ENCODE measurements around the gene GOLT1B. TPM values are rescaled to one million over a fixed set of nuclear protein-coding genes. Genes with fewer than 3 reads are reported as not detected.

Gene GOLT1B
- total and polyA plus RNA-seq, 2 of the 8 experiments (the other 6 are each of a cell fraction or from before 2014, with no cell fraction given) = 18.3 to 38.3 TPM

GRCh38 chr12:21471294-21471693 lies 30.3 kb upstream of the GOLT1B start (continued):
- TF ChIP-seq, protein P1, sequence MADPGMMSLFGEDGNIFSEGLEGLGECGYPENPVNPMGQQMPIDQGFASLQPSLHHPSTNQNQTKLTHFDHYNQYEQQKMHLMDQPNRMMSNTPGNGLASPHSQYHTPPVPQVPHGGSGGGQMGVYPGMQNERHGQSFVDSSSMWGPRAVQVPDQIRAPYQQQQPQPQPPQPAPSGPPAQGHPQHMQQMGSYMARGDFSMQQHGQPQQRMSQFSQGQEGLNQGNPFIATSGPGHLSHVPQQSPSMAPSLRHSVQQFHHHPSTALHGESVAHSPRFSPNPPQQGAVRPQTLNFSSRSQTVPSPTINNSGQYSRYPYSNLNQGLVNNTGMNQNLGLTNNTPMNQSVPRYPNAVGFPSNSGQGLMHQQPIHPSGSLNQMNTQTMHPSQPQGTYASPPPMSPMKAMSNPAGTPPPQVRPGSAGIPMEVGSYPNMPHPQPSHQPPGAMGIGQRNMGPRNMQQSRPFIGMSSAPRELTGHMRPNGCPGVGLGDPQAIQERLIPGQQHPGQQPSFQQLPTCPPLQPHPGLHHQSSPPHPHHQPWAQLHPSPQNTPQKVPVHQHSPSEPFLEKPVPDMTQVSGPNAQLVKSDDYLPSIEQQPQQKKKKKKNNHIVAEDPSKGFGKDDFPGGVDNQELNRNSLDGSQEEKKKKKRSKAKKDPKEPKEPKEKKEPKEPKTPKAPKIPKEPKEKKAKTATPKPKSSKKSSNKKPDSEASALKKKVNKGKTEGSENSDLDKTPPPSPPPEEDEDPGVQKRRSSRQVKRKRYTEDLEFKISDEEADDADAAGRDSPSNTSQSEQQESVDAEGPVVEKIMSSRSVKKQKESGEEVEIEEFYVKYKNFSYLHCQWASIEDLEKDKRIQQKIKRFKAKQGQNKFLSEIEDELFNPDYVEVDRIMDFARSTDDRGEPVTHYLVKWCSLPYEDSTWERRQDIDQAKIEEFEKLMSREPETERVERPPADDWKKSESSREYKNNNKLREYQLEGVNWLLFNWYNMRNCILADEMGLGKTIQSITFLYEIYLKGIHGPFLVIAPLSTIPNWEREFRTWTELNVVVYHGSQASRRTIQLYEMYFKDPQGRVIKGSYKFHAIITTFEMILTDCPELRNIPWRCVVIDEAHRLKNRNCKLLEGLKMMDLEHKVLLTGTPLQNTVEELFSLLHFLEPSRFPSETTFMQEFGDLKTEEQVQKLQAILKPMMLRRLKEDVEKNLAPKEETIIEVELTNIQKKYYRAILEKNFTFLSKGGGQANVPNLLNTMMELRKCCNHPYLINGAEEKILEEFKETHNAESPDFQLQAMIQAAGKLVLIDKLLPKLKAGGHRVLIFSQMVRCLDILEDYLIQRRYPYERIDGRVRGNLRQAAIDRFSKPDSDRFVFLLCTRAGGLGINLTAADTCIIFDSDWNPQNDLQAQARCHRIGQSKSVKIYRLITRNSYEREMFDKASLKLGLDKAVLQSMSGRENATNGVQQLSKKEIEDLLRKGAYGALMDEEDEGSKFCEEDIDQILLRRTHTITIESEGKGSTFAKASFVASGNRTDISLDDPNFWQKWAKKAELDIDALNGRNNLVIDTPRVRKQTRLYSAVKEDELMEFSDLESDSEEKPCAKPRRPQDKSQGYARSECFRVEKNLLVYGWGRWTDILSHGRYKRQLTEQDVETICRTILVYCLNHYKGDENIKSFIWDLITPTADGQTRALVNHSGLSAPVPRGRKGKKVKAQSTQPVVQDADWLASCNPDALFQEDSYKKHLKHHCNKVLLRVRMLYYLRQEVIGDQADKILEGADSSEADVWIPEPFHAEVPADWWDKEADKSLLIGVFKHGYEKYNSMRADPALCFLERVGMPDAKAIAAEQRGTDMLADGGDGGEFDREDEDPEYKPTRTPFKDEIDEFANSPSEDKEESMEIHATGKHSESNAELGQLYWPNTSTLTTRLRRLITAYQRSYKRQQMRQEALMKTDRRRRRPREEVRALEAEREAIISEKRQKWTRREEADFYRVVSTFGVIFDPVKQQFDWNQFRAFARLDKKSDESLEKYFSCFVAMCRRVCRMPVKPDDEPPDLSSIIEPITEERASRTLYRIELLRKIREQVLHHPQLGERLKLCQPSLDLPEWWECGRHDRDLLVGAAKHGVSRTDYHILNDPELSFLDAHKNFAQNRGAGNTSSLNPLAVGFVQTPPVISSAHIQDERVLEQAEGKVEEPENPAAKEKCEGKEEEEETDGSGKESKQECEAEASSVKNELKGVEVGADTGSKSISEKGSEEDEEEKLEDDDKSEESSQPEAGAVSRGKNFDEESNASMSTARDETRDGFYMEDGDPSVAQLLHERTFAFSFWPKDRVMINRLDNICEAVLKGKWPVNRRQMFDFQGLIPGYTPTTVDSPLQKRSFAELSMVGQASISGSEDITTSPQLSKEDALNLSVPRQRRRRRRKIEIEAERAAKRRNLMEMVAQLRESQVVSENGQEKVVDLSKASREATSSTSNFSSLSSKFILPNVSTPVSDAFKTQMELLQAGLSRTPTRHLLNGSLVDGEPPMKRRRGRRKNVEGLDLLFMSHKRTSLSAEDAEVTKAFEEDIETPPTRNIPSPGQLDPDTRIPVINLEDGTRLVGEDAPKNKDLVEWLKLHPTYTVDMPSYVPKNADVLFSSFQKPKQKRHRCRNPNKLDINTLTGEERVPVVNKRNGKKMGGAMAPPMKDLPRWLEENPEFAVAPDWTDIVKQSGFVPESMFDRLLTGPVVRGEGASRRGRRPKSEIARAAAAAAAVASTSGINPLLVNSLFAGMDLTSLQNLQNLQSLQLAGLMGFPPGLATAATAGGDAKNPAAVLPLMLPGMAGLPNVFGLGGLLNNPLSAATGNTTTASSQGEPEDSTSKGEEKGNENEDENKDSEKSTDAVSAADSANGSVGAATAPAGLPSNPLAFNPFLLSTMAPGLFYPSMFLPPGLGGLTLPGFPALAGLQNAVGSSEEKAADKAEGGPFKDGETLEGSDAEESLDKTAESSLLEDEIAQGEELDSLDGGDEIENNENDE (IDR thresholded peaks at IDR 0.05; ENCODE audit: insufficient replicate concordance, low read length) = no peak
- TF ChIP-seq SP2 (IDR thresholded peaks at IDR 0.05; ENCODE audit: low read length) (no peak), CHD1 (IDR thresholded peaks at IDR 0.05; ENCODE audit: low read depth, low read length) (no peak), E2F6 (IDR thresholded peaks at IDR 0.05) (no peak), HDAC2 (IDR thresholded peaks at IDR 0.05; ENCODE audit: borderline replicate concordance in 1 of 2, low read depth in 2 of 2, low read length in 2 of 2) (no peak), RBBP5 (IDR thresholded peaks at IDR 0.05; ENCODE audit: borderline replicate concordance, low read depth, low read length) (no peak), RNF2 (IDR thresholded peaks at IDR 0.05; ENCODE audit: borderline replicate concordance, low read depth, low read length, missing control alignments, poor library complexity, severe bottlenecking) (no peak), TAF1 (IDR thresholded peaks at IDR 0.05; ENCODE audit: low read depth, low read length) (no peak)

All from H1 (cell line).